Activated CD4-positive, alpha-beta T cell treated with anti-CD3 and anti-CD28 coated beads for 1 hour (primary cell): Measurements from ENCODE around the gene CPT1C.

ENCODE experiments used
- DNase-seq: peaks from one replicate; pipeline ENCODE4 v3.0.0-alpha.2; 2020

CPT1C gene

GRCh38 chr19:49662011-49662410 lies 28.9 kb upstream of the CPT1C start:
- no peak for DNase-seq

GRCh38 chr19:49663224-49663623 lies 27.7 kb upstream of the CPT1C start:
- no peak for DNase-seq

GRCh38 chr19:49664171-49665035 lies 26.5 kb upstream of the CPT1C start:
- peak; percentile 82 for DNase-seq

GRCh38 chr19:49665036-49665350 lies 25.9 kb upstream of the CPT1C start:
- DNase-seq = no peak

GRCh38 chr19:49665351-49666119 lies 25.4 kb upstream of the CPT1C start, which contains the start of the genes BCL2L12 and IRF3:
Gene BCL2L12 (plus strand): TSS chr19:49665933. CDS start chr19:49666693, 760 bp downstream.
Gene IRF3 (minus strand): TSS chr19:49665857. CDS start chr19:49664838, 1,019 bp downstream.
- DNase-seq = peak; percentile 99

GRCh38 chr19:49666120-49666444 lies 24.8 kb upstream of the CPT1C start:
- no peak for DNase-seq

GRCh38 chr19:49667473-49667872 lies 23.4 kb upstream of the CPT1C start:
- no peak for DNase-seq

- no peak for DNase-seq
Observed at GRCh38 chr19:49669516-49669915, 21.4 kb upstream of the CPT1C start.

- peak; percentile 63 for DNase-seq
Observed at GRCh38 chr19:49672131-49672919, 18.6 kb upstream of the CPT1C start.

- DNase-seq = no peak
Observed at GRCh38 chr19:49676136-49676783, 14.7 kb upstream of the CPT1C start.

- peak; percentile 97 for DNase-seq
Observed at GRCh38 chr19:49676784-49677230, 14.1 kb upstream of the CPT1C start.

GRCh38 chr19:49677231-49677900 lies 13.6 kb upstream of the CPT1C start, which contains the start of gene PRMT1:
Gene PRMT1 (plus strand): TSS chr19:49677271. CDS start chr19:49677281, 10 bp downstream.
- peak; percentile 32 for DNase-seq

- DNase-seq = peak; percentile 73
Observed at GRCh38 chr19:49677901-49678674, 12.8 kb upstream of the CPT1C start.

- no peak for DNase-seq
Observed at GRCh38 chr19:49678985-49679770, 11.7 kb upstream of the CPT1C start.

- DNase-seq = no peak
Observed at GRCh38 chr19:49679771-49680413, 11.0 kb upstream of the CPT1C start.

GRCh38 chr19:49680421-49681351 lies 10.2 kb upstream of the CPT1C start:
- peak; percentile 89 for DNase-seq

GRCh38 chr19:49681830-49682229 lies 9.1 kb upstream of the CPT1C start:
- no peak for DNase-seq

GRCh38 chr19:49682274-49682673 lies 8.6 kb upstream of the CPT1C start:
- DNase-seq = no peak

- no peak for DNase-seq
Observed at GRCh38 chr19:49683814-49684250, 7.1 kb upstream of the CPT1C start.
